IPS DF 19.7 (cell line): ENCODE data around the gene TAOK2.

Experiments used
- DNase-seq: peaks from one replicate; pipeline ENCODE4 v3.0.0-alpha.2; 2013; ENCODE audit warnings: low read depth, low spot score

TAOK2 gene

GRCh38 chr16:29987371-29988085 lies 13.9 kb downstream of the TAOK2 start:
- DNase-seq: no peak

- DNase-seq: no peak
Measured at GRCh38 chr16:29988346-29989075, 14.8 kb downstream of the TAOK2 start.

GRCh38 chr16:29989111-29989858 lies 15.6 kb downstream of the TAOK2 start:
- no peak for DNase-seq

GRCh38 chr16:29990034-29990433 lies 16.4 kb downstream of the TAOK2 start:
- DNase-seq: no peak

- DNase-seq: no peak
Measured at GRCh38 chr16:29990883-29991570, 17.4 kb downstream of the TAOK2 start.

- no peak for DNase-seq
Measured at GRCh38 chr16:29991571-29991904, 17.9 kb downstream of the TAOK2 start.

- DNase-seq: no peak
Measured at GRCh38 chr16:29992344-29992967, 18.8 kb downstream of the TAOK2 start.

- DNase-seq: no peak
Measured at GRCh38 chr16:29993191-29993902, 19.7 kb downstream of the TAOK2 start.

GRCh38 chr16:29993903-29994599 lies 20.4 kb downstream of the TAOK2 start:
- DNase-seq: no peak

- no peak for DNase-seq
Measured at GRCh38 chr16:29994600-29995323, 21.1 kb downstream of the TAOK2 start.

- no peak for DNase-seq
Measured at GRCh38 chr16:29995324-29995910, 21.7 kb downstream of the TAOK2 start, which contains the start of gene HIRIP3. Gene HIRIP3 (minus strand): TSS chr16:29995617. CDS start chr16:29995605, 12 bp downstream.

- peak; percentile 92 for DNase-seq
Measured at GRCh38 chr16:29995911-29996765, 22.5 kb downstream of the TAOK2 start, which contains the start of gene INO80E. Gene INO80E (plus strand): TSS chr16:29996241. CDS start chr16:29996311, 70 bp downstream.

- no peak for DNase-seq
Measured at GRCh38 chr16:29996766-29997250, 23.1 kb downstream of the TAOK2 start.

- no peak for DNase-seq
Measured at GRCh38 chr16:29999605-30000004, 25.9 kb downstream of the TAOK2 start.

- DNase-seq: no peak
Measured at GRCh38 chr16:30000735-30001631, 27.3 kb downstream of the TAOK2 start.

GRCh38 chr16:30002614-30003346 lies 29.1 kb downstream of the TAOK2 start:
- no peak for DNase-seq
